ENCODE data around the gene HIPK3.
"Not testable (repeated sequence)": the region's sequence is repeated elsewhere in the genome, so short reads cannot be mapped to it uniquely, and the experiment has no call there.

The HIPK3 gene

GRCh38 chr11:33362051-33362910 is 105.1 kb downstream of the HIPK3 start:
- DNase-seq (ENCODE audit: low spot score): peak; percentile 31

GRCh38 chr11:33366918-33367317 is 109.7 kb downstream of the HIPK3 start:
- DNase-seq (ENCODE audit: low spot score): no peak

DNA sequence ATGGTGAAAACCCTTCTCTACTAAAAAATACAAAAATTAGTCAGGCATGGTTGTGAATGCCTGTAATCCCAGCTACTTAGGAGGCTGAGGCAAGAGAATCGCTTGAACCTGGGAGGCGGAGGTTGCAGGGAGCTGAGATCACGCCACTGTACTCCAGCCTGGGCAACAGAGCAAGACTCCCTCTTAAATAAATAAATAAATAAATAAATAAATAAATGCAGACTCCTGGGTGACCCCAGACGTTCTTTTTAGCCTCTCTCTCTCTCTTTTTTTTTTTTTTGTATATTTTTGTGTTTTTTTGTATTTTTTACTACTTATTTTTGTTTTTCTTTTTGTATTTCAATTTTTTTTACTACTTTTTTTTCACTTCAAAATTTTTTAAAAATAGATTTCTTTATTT is 111.3 kb downstream of the HIPK3 start:
- DNase-seq (ENCODE audit: low spot score): not testable (repeated sequence)

GRCh38 chr11:33368931-33369330 is 111.8 kb downstream of the HIPK3 start:
- no peak for DNase-seq (ENCODE audit: low spot score)

GRCh38 chr11:33373636-33374035 is 116.5 kb downstream of the HIPK3 start:
- no peak for DNase-seq (ENCODE audit: low spot score)

DNA sequence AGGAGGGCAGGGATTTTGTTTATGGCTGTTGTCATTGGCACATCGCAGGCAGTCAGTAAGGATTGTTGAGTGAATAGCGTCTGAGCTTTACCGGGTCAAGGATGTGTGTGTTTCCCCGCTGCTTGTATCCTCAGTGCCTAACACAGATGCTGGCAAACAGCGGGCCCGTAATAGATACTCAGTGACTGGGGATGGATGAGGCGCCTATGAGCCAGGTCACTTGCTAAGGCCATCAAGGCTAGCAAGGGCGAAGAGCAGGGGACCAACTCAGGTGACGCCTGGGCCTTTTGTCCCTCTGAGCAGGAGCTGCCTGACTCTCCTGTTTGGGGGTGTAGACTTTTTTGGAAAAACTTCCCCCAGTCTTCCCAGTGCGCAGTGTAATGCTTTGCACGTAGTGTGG is 118.1 kb downstream of the HIPK3 start:
- no peak for DNase-seq (ENCODE audit: low spot score)

GRCh38 chr11:33375688-33376311 is 118.6 kb downstream of the HIPK3 start, which contains the start of gene KIAA1549L:
Gene KIAA1549L (plus strand): TSS chr11:33376108.
- DNase-seq (ENCODE audit: low spot score): no peak

DNA sequence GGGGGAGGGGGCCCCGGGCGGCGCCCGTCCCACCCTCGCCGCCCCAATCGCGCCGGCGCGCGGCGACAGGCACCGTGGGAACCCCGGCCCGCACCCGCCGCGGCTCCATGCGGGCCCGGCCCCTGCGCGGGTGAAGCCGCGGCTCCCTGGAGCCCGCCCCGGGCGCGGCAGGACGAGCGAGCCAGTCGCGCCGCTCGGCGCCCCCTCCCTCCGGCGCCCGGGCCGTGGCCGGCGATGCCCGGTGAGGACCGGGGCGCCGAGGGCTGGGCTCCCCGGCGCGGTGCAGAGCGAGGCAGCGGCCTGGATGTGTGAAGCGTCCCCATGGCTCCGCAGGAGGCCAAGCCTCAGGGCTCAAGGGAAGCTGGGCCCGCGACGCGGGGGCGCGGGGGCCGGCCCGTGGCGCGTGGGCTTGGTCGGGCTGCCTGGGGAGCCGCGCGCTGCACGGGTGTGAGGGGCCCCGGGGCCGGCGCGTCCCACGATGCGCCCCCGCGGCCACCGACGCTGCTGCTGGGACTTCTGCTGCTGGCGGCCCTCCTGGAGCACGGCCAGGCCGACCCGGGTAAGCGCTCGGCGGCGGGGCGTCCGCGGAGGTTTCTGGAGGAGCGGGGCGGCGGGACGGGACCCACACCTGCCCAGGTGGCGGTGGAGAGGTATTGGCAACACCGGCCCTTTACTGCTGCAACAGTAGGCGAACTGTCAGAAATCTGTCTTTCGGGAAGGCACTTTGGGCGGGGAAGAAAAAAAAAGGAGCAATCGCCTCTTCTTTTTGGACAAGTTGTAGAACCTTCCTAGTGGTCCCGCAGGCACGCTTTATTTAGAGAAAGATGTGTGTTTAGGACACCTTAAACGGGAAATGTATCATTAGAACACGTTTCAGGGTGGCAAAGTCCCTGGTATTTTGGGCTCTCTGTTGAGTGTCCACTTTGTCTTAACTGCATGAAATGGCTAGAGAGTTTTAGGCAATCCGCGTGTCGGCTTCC is 119.4 kb downstream of the HIPK3 start:
- no peak for DNase-seq (ENCODE audit: low spot score)

- no peak for DNase-seq (ENCODE audit: low spot score)
Measured at GRCh38 chr11:33377412-33378370, 120.5 kb downstream of the HIPK3 start.

DNA sequence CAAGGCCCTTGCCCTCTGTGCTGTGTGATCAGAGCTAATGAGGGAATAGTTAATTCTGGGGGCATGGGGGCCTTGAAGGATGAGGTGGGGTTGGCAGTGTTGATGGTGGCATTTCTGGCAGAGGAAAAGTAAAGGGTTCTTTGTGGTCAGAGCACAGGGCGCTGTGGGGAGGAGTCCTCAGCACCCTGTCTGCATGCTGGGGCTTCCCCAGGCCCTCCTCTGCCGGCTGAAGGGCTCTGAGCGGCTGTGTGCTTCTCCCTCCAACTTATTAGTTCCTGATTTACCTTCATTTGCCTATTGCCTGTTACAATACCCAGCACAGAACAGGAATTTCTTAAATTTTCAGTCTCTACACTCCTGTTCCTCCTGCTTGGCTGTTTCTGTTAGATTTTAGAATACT is 122.8 kb downstream of the HIPK3 start:
- DNase-seq (ENCODE audit: low spot score): no peak

DNA sequence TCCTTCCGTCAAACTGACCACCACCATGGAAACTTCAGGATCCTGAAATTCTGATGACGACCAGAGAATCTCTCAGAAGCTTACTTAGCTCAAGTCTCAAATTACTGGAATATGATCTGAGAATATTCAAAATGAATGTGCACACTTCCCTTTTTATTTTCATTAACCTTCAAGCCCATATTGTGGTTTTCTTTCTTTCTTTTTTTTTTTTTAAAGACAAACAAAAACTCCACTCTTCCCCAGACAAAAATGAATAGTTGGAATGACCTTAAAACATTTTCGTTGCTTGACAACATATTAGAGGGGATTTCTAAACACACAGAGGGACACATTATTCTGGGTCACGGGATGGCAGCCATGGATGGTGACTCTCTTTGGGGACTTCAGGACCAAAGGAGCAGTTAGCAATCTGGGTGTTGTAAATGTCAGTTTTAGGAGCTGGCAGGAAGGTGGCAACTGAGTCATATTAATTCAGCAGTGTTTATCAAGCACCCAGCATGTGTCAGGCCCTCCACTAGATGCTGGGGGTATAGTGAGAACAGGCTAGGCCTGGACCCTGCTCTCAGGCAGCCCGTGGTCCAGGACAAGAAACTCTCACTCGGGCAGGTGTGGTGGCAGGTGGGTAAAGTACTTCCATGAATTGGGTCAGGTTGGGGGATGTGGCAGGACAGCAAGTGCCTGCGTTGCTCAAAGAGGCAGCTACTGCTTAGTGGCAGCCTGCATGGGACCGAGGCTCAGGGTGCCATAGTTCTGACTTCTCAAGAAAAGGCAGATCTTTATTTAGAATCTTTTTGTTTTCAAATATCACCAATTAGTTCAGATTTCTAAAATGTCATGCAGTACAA is 126.1 kb downstream of the HIPK3 start:
- DNase-seq (ENCODE audit: low spot score): peak; percentile 70

- DNase-seq (ENCODE audit: low spot score): no peak
Measured at GRCh38 chr11:33383920-33384209, 126.7 kb downstream of the HIPK3 start.

DNA sequence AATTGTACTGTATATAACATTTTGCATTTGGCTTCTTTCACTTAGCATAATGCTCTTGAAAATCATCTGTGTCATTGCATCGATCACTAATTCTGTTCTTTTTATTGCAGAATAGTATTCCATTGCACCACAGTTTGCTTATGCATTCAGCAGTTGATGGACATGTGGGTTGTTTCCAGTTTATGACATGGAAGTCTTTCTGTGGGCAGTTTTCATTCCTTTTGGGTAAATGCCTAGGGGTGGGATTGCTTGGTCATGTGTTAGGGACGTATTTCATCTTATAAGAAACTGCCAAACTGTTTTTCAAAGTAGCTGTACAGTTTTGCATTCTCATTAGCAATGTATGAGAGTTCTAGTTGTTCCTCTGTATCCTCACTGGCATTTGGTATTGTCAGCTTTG is 127.0 kb downstream of the HIPK3 start:
- DNase-seq (ENCODE audit: low spot score): no peak

- DNase-seq (ENCODE audit: low spot score): no peak
Measured at GRCh38 chr11:33387581-33387980, 130.4 kb downstream of the HIPK3 start.

DNA sequence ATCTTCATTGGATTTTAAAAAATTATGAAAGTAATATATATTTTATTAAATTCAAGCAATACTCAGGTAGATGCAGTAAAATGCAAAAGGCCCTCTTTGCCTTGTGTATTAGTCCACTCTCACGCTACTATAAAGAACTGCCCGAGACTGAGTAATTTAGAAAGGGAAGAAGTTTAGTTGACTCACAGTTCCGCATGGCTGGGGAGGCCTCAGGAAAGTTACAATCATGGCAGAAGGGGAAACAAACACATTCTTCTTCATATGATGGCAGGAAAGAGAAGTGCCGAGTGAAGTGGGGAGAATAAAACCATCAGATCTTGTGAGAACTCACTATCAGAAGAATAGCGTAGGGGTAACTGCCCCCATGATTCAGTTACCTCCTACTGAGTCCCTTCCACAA is 130.8 kb downstream of the HIPK3 start:
- no peak for DNase-seq (ENCODE audit: low spot score)

DNA sequence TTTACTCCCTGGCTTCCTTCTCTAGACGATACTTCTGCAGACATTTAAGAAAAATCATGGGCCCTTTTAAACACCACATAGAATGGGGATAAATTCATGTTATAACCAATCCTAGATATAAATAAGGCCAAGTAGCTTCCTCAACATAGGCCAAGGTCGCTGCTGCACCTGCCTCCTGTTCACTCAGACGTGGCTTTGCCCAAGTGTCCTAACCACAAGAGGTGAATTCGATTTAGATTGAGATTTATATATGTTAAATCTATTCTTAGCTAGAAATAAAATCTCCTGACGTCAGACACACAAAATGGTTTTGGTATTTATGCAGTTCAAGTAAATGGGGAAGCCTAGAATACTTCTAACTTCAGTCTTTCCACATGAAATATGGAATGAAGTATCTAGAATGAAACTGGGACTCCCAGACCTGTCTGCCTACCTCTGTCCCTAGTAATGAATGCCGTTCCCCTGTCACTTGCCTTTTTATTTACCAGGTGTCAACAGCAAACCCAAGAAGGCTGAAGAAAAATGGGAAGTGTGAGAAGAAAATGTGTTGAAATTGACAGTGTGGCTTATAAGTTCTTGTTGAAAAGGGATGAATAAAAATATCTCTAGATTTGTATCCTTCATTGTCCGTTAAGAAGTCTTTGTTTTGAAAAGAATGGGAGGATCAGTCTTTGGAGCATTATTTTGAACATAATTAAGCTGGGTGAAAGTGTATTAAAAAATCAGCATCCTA is 131.8 kb downstream of the HIPK3 start:
- no peak for DNase-seq (ENCODE audit: low spot score)

- no peak for DNase-seq (ENCODE audit: low spot score)
Measured at GRCh38 chr11:33389635-33390034, 132.5 kb downstream of the HIPK3 start.

GRCh38 chr11:33390944-33391892 is 134.0 kb downstream of the HIPK3 start:
- DNase-seq (ENCODE audit: low spot score): no peak

GRCh38 chr11:33391893-33392251 is 134.7 kb downstream of the HIPK3 start:
- no peak for DNase-seq (ENCODE audit: low spot score)
